ENCODE data around the gene ACBD6.

Gene ACBD6

GRCh38 chr1:180524915-180525714, 22.7 kb upstream of the ACBD6 start:
- no peak for DNase-seq (ENCODE audit: low spot score)

DNA sequence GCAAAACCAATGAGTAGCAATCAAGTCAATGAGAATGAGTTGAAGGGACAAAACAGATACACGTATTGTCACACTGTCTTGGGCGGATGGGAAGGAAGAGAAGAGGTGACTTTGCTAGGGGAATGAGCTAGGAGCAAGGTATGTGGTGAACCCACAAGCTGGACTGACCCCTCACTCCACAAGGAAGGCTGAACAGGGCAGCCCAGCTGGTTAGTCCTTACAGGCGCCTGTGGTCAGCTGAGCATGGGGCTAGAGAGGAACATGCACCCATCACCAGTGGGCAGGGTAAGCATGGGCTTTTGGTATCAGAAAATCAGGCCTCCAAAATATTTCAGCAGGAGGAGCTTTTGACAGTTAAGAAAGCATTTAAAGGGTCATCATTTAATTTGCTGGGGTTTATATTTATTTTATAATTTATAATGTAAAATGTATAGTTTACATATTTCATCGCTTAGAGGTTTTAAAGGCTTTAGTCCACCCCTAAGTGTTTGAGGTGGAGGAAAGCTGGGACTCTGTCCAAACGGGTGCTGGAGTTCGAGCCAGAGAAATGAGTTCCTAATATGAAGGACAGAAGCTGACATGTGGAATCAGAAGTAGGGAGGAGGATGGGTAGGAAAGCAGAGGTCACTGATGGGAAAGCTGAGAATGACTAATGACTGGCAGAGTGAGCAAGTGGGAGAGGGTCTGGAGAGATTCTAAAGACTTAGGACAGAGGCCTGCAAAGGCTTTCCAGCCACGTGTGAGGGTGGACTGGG, 22.0 kb upstream of the ACBD6 start:
- DNase-seq (ENCODE audit: low spot score): no peak

DNA sequence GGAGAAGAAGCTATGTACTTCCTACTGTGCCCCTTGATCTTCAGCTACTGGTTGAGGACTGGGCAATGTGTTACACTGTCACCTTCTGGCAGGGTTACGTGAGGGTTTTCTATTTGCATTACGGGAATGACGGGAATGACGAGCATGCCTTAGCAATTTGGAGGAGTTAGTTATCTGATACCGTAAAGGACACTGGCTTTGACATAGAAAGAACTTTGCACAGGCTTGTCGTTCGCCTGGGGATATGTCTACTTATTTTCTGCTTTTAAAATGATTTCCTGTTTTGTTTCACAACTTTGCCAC, 19.8 kb upstream of the ACBD6 start:
- no peak for DNase-seq (ENCODE audit: low spot score)

DNA sequence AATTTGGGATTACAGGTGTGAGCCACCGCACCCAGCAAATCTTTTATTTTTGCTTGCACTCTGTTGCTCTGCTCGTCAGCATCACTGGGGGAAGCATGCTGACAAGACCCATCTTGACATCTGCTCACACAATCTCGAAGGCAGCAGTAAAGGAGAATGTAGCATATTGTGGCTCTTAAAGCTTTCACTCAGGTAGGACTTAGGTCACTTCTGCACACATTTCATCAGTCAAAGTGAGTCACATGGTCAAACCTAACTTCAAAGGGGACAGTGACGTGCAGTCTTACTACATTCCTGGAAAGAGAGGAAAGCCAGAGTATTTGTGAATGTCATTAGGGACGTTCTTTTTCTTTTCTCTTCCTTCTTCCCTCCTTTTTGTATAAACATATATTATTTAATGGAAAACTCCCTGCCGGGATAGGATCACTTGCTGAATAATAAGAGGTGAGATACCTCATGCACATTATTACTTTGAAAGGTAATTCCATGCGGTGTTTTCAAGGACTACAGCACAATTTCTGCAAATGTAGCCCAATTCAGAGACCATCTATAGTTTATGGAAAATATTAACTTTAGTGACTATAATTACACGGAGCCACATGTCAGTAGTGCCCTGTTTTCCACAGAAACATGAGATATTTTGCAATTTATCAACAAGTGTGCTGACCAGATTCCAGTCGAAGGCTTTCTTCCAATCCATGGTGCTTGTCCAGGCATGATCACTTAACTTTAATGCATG, 19.3 kb upstream of the ACBD6 start:
- DNase-seq (ENCODE audit: low spot score): no peak

DNA sequence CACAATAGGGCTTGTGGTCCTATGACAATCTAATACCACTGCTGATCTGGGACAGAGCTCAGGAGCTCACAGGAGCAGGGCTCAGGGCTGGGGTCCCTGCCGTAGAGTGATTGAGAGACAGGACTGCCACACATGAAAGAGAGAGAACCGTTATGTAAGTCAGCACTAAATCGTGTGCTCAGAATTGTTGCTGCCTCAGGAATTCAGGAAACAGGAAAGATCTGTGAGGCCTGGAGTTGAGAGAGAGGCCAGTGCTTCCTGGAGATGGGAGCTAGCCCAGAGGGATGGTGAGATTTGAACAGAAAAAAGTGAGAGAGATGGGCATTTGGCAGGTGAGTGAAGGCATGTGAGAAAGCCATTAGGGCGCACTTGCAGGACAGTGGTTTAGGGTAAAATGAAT, 17.5 kb upstream of the ACBD6 start:
- no peak for DNase-seq (ENCODE audit: low spot score)

DNA sequence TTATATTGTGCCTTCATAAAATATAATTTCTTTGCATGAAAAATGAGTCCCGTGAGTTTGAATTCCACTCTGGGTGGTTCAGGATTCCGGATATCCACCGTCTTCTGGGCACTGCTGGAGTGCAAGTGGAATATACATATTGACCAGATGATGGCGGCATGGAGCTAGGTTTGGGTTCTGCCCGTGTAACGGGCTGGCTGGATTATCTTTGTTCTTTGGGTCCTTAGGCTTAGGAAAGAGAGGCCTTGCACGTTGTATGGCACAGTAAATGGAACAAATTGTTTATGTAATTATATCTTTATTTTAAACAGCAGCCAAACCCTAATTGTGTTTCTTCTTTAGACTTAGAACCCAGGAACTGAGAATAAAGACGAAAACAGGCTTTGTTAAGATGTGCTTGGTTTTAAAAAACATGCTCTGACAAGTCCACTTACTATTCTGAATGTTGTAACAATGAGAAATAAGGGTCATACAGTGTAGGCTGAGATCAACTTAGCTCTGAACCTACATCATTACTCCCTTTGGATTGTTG, 13.5 kb upstream of the ACBD6 start:
- DNase-seq (ENCODE audit: low spot score): peak; percentile 92

- no peak for DNase-seq (ENCODE audit: low spot score)
Measured at GRCh38 chr1:180515364-180515763, 13.0 kb upstream of the ACBD6 start.

DNA sequence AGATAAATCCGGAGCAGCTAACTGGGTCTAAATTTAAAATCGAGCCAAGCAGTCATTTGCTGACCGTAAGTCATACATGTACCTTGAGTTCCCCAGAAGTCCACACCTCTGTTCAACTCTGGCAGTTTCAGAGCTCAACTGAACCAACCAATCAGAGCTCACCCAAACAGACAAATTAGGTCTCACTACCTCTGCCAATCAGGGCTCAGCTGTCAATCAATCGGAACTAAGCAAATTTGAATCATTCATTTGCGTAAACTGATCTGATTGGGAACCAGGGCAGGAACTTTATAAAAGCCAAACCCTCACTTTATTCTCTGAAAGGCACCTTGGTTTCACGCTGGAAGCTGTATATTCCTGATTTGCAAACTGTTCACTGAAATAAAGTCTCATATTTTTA, 11.2 kb upstream of the ACBD6 start:
- no peak for DNase-seq (ENCODE audit: low spot score)

GRCh38 chr1:180510882-180511281, 8.5 kb upstream of the ACBD6 start:
- DNase-seq (ENCODE audit: low spot score): no peak

DNA sequence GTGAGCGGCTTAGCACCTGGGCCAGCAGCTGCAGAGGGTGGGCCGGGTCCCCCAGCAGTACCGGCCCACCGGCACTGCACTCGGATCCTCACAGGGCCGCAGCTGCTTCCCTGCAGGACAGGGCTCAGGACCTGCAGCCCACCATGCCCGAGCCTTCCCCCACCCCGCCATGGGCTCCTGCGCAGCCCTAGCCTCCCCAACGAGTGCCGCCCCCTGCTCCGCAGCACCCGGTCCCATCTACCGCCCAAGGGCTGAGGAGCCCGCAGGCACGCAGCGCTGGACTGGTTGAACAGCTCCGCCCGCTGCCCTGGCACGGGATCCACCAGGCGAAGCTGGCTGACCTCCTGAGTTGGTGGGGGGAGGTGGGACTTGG, 6.3 kb upstream of the ACBD6 start:
- DNase-seq (ENCODE audit: low spot score): no peak

DNA sequence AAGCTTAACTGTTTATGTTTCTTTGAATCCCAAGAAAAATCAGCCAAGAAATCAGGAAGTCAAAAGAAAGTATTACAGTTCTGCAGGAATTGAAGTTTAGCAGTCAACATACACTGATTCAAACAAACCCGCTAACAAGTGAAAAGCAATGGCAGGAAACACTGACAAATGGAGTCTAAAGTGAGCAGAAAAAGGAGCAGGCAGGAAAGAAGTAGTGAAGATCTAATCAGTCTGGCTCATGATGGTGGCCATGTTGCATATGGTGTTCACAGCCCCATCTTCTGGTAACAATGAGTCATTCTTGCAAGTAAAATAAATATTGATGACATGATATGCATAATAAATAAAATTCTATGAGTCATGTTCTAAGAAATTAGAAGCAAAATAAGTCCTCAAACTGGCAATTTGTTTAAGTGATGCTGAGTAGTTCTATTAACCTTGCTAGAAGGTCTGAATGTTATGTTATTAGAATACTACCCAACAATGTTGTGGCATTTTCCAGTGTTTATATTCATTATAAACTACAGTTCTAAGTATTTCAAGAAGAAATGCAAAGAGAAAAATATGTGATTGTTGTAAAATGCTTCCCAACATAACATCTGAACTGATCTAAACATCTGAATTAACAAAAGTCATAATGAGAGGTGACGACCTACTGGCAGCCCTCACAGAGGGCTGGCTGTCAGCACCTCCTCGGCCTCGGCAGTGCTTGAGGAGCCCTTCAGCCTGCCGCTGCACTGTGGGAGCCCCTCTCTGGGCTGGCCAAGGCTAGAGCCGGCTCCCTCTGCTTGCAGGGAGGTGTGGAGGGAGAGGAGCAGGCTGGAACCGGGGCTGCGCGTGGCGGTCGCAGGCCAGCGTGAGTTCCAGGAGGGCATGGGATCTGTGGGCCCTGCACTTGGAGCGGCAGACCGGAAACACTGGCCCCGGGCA, 5.7 kb upstream of the ACBD6 start:
- DNase-seq (ENCODE audit: low spot score): peak; percentile 28

GRCh38 chr1:180505732-180506335, 3.5 kb upstream of the ACBD6 start:
- DNase-seq (ENCODE audit: low spot score): peak; percentile 28

- no peak for DNase-seq (ENCODE audit: low spot score)
Measured at GRCh38 chr1:180504186-180504585, 1.8 kb upstream of the ACBD6 start.

DNA sequence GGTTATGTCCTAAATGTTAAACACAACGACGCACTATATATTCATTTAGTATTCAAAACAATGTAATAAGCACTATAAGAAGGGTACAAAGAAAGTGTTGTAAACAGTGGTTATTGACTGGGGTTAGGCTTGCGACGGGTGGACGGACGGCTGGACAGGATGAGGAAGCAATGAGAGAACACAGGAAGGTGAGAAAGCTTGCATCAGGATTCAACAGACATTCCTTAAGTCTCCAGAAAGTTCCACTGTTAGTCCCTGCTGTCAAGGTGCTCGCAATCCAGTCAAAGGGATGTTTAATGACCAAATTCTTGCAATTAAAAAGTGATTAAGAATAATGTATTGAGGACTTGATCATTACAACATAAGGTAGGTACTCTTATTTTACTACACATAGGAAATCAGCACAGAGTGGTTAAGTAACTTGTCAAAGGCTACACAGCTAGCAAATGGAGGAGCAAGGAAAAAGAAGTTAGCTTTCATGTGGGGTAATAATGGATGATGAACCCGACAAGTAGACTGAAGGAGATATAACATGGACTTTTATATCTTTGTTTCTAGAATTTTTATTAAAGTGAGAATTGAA, 994 bp upstream of the ACBD6 start:
- peak; percentile 16 for DNase-seq (ENCODE audit: low spot score)

DNA sequence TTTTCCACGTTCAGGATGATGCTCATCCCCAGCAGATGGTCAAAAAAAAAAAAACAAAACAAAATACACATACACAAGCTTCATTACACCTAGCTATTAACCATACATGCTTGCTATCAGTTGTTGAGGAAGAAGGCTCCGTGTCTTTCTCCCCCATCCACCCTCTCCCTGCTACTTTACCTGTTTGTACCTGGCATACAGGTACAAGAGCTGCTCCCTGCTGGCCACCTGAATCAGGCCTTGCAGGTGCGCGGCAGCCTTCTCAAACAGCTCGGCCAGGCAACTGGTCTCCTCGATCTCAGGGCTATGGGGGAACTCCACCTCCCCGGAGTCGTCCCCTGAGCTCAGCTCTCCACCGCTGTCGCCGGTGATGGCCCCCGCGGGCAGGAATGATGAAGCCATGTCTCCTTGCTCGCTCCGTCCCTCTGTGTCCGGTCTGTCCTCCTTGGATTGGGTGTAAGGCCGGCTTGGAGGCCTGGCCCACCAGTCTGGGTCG, 464 bp downstream of the ACBD6 start:
- DNase-seq (ENCODE audit: low spot score): no peak

DNA sequence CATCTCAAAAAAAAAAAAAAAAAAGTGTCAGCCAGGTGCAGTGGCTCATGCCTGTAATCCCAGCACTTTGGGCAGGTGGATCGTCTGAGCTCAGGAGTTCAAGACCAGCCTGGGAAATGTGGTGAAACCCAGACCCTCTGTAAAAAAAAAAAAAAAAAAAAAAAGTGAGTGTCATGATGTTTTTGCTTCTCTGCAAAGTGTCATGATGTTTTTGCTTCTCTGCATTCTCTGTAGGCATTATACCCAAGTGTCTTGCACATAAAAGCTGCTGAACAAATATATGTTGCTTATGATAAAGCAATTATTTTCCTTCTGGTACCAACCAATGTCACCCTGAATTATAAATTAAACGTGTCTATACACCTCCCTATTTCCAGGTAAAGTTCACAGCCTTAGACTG, 1.7 kb downstream of the ACBD6 start:
- no peak for DNase-seq (ENCODE audit: low spot score)

GRCh38 chr1:180498594-180498993, 3.8 kb downstream of the ACBD6 start:
- no peak for DNase-seq (ENCODE audit: low spot score)

DNA sequence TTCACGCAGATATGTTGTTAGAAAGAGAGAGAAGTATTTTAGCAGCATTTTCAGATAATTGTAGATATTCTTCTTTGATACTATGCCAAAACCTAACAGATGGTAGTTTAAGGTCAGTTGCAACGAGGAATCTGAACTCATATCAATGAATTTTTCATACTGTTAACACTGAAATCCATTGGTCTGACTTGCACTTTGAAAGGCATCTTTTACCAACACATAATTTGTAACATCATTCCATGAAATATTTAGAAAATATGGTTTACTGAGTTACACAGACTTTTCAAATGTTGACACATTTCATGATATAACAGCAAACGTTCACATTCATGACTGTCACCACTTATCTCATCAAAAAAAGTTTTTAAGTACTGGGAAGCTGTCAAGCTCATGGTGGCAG, 4.6 kb downstream of the ACBD6 start:
- DNase-seq (ENCODE audit: low spot score): no peak

DNA sequence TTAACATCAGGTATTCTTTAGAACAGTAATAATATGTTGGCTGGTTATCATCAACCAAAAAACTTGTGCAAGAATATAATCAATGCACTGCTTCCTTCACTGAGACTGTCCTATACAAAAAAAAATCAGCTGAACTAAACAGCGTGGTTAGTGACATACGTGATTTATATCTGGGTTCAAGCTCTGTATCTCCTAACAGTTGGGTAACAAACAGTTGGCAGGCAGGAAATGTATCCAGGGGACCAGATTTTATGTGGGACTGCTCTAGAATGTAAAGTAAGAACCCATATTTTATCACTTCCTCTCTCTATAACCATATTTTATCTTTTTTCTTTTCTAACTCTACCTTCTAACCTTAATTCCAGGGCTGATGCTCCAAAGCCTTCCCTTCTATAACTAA, 8.0 kb downstream of the ACBD6 start:
- DNase-seq (ENCODE audit: low spot score): no peak

DNA sequence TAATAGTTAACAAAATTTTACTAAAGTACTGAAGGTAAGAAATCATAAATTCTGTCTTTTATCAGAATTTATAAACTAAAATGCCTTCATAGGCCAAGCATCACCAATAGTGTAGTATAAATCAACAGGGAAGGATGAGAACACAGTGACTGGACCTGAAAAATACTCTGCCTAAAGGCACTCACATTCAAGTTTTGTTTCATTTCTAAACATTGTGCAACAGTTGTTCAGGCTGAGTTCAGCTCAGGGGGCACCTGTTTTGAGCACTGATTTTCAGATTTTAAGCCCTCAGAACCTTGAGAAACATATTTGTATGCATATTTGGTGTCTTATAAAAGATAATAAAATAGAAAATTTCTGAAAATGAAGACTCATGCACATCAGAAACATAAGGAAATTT, 12.4 kb downstream of the ACBD6 start:
- no peak for DNase-seq (ENCODE audit: low spot score)

DNA sequence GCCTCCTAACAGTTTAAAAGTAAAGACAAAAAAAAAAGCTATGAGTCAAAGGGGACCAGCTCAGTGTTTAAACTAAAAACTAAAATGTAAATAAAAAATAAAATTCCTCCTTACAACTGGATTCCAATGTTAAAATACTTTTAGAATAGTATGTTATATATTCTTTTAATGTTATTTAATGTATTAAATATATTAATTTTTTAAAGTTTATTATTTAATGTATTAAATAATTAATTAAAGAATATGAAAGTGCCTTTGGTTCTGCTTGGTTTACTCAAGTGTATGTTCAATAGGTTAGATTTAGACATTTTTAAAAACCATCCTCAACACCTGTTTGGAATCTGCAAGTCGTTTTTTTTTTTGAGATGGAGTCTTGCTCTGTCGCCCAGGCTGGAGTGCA, 13.1 kb downstream of the ACBD6 start:
- DNase-seq (ENCODE audit: low spot score): no peak

Data from Ammon's horn (tissue), 1 donor.